Measurements from ENCODE around the gene SMURF1.

Gene SMURF1

GRCh38 chr7:98993024-98993897 is 150.6 kb downstream of the SMURF1 start:
- ATAC-seq, result no peak
- TF ChIP-seq ZFP3 (CRISPR knock-in tag; IDR thresholded peaks at IDR 0.05) (no peak), ESRRG (CRISPR knock-in tag; IDR thresholded peaks at IDR 0.05) (no peak), ZNF70 (CRISPR knock-in tag; IDR thresholded peaks at IDR 0.05) (no peak), TOX (CRISPR knock-in tag; IDR thresholded peaks at IDR 0.05; ENCODE audit: borderline replicate concordance) (no peak), ZC3H10 (CRISPR knock-in tag; IDR thresholded peaks at IDR 0.05) (no peak), RARB (CRISPR knock-in tag; IDR thresholded peaks at IDR 0.05) (no peak), CSDC2 (CRISPR knock-in tag; IDR thresholded peaks at IDR 0.05) (no peak), ARNTL (CRISPR knock-in tag; IDR thresholded peaks at IDR 0.05; ENCODE audit: borderline replicate concordance, low read depth) (no peak), CSRNP3 (CRISPR knock-in tag; IDR thresholded peaks at IDR 0.05) (no peak), ISL1 (CRISPR knock-in tag; IDR thresholded peaks at IDR 0.05) (no peak)

DNA sequence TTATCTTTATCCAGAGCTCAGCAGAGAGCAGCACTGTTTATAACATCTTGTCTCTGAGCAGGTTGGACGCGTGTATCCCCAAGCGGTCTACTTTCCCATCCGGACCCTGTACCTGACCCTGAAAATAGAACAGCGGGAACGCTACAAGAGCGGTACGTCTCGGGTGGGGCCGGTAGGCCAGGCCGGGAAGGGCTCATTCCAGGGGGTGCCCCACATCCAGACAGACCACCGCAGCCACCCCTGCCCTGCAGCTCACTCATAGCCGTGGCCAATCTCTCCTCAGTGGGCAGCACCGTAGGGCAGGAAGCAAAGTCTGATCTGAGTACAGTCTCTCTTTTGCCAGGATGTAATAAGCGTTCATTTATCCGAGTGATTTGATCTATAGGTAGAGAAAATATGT is 151.8 kb downstream of the SMURF1 start:
- ATAC-seq, result no peak
- no peak for TF ChIP-seq OSR1 (CRISPR knock-in tag; IDR thresholded peaks at IDR 0.05)
- TF ChIP-seq ISL1 (CRISPR knock-in tag; IDR thresholded peaks at IDR 0.05), result no peak
- TF ChIP-seq CREB5 (CRISPR knock-in tag; IDR thresholded peaks at IDR 0.05; ENCODE audit: low read depth), result no peak
- no peak for TF ChIP-seq CSRNP3 (CRISPR knock-in tag; IDR thresholded peaks at IDR 0.05)
- no peak for TF ChIP-seq GLIS3 (CRISPR knock-in tag; IDR thresholded peaks at IDR 0.05)
- TF ChIP-seq CSDC2 (CRISPR knock-in tag; IDR thresholded peaks at IDR 0.05), result no peak
- no peak for TF ChIP-seq ZNF8 (CRISPR knock-in tag; IDR thresholded peaks at IDR 0.05)
- TF ChIP-seq TCF4 (CRISPR knock-in tag; IDR thresholded peaks at IDR 0.05; ENCODE audit: borderline replicate concordance), result no peak
- TF ChIP-seq TOX (CRISPR knock-in tag; IDR thresholded peaks at IDR 0.05; ENCODE audit: borderline replicate concordance), result no peak
- TF ChIP-seq, protein P1, sequence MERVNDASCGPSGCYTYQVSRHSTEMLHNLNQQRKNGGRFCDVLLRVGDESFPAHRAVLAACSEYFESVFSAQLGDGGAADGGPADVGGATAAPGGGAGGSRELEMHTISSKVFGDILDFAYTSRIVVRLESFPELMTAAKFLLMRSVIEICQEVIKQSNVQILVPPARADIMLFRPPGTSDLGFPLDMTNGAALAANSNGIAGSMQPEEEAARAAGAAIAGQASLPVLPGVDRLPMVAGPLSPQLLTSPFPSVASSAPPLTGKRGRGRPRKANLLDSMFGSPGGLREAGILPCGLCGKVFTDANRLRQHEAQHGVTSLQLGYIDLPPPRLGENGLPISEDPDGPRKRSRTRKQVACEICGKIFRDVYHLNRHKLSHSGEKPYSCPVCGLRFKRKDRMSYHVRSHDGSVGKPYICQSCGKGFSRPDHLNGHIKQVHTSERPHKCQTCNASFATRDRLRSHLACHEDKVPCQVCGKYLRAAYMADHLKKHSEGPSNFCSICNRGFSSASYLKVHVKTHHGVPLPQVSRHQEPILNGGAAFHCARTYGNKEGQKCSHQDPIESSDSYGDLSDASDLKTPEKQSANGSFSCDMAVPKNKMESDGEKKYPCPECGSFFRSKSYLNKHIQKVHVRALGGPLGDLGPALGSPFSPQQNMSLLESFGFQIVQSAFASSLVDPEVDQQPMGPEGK (CRISPR knock-in tag; IDR thresholded peaks at IDR 0.05; ENCODE audit: borderline replicate concordance), result no peak
- TF ChIP-seq ESRRG (CRISPR knock-in tag; IDR thresholded peaks at IDR 0.05), result no peak
- no peak for TF ChIP-seq ZFP30 (CRISPR knock-in tag; IDR thresholded peaks at IDR 0.05)
- TF ChIP-seq ZC3H10 (CRISPR knock-in tag; IDR thresholded peaks at IDR 0.05), result no peak
- no peak for TF ChIP-seq ZNF565 (CRISPR knock-in tag; conservative IDR thresholded peaks at IDR 0.05; ENCODE audit: low read depth)
- no peak for TF ChIP-seq SNAI2 (CRISPR knock-in tag; IDR thresholded peaks at IDR 0.05)
- no peak for TF ChIP-seq PPARA (CRISPR knock-in tag; IDR thresholded peaks at IDR 0.05; ENCODE audit: borderline replicate concordance)
- TF ChIP-seq ARNTL (CRISPR knock-in tag; IDR thresholded peaks at IDR 0.05; ENCODE audit: borderline replicate concordance, low read depth), result no peak
- TF ChIP-seq, protein P2, sequence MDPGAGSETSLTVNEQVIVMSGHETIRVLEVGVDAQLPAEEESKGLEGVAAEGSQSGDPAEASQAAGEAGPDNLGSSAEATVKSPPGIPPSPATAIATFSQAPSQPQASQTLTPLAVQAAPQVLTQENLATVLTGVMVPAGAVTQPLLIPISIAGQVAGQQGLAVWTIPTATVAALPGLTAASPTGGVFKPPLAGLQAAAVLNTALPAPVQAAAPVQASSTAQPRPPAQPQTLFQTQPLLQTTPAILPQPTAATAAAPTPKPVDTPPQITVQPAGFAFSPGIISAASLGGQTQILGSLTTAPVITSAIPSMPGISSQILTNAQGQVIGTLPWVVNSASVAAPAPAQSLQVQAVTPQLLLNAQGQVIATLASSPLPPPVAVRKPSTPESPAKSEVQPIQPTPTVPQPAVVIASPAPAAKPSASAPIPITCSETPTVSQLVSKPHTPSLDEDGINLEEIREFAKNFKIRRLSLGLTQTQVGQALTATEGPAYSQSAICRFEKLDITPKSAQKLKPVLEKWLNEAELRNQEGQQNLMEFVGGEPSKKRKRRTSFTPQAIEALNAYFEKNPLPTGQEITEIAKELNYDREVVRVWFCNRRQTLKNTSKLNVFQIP (CRISPR knock-in tag; IDR thresholded peaks at IDR 0.05; ENCODE audit: borderline replicate concordance, low read depth), result no peak
- TF ChIP-seq ZFP3 (CRISPR knock-in tag; IDR thresholded peaks at IDR 0.05), result no peak
- no peak for TF ChIP-seq RARB (CRISPR knock-in tag; IDR thresholded peaks at IDR 0.05)

DNA sequence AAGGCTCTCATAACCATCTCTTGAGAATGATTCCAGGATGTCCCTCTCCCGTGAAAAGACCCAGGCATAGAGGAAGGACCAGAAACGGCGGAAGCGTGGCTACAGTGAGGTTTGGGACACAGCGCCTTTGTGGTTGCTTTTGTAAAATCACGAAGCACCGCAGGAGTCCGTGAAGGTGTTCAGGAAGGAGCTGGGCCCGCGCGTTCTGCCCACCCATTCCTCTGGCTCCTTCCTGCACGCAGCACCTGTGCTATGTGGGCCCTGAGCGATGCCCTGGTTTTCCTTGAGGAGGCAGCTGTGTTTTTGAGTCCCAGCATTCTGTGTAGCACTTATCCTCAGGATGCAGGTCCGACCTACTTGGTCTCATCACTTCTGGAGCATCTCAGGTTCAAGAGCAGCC is 152.8 kb downstream of the SMURF1 start:
- ATAC-seq, result no peak
- TF ChIP-seq, protein P1 (CRISPR knock-in tag; IDR thresholded peaks at IDR 0.05; ENCODE audit: borderline replicate concordance), result no peak
- no peak for TF ChIP-seq ZFP3 (CRISPR knock-in tag; IDR thresholded peaks at IDR 0.05)
